K562 (cell line): ENCODE measurements around the gene IL17D. TPM values are rescaled to one million over a fixed set of nuclear protein-coding genes. Genes with fewer than 3 reads are reported as not detected.

Experiments used
- ATAC-seq: fragments of 200-7000 bp; cut with Tn5 transposase; 3 replicates; pipeline ENCODE4 v1.9.1; 2020; ENCODE audit warnings: moderate library complexity
- BruUV-seq: library from RNA; stranded (reverse); fragments of 400-500 nt; replicated peaks from 2 replicates; lab custom pipeline; 2021; lab: Mats Ljungman, UMichigan
- CTCF ChIA-PET: fragments of 300-600 bp; formaldehyde crosslinking; extraction: SDS; loops from one replicate; lab custom pipeline; 2021; ENCODE audit warnings: low intra/inter-chr PET ratio; lab: Yijun Ruan, JAX
- POLR2A ChIA-PET: fragments of 300-600, 350-650 bp; sonication (Branson Sonifier 250); formaldehyde crosslinking; extraction: SDS; loops from one replicate; lab custom pipeline; 2021; ENCODE audit warnings: antibody characterized with exemption, inconsistent platforms; lab: Yijun Ruan, JAX
- DNase-seq, 4 experiments: peaks; one replicate each; pipeline versions ENCODE4 v3.0.0 to v3.0.0-alpha.2; 2011 to 2018; ENCODE audit warnings: low spot score in 3 of 4, mixed read lengths in 3 of 4; ENCODE audit errors: extremely low read depth in 1 of 4
- FAIRE-seq: peaks from 2 replicates; lab custom pipeline; 2011; peaks lifted over from hg19 to GRCh38; lab: Jason Lieb, UNC
- H2AFZ ChIP-seq: 2 replicates; pipeline ENCODE4 v1.6.0; 2011; ENCODE audit warnings: low read depth, low read length, control low read depth, inconsistent platforms
- H3K27ac ChIP-seq: fragments of 200-600 bp; 3 replicates; pipeline ENCODE4 v1.8.0; 2011; ENCODE audit warnings: low read depth, mild to moderate bottlenecking, control low read depth, inconsistent platforms, low read length, moderate library complexity, mixed read lengths; ENCODE audit errors: extremely low read depth
- H3K27me3 ChIP-seq, 2 experiments: fragments of 300-600 bp in 1 of 2; 2 replicates in 1 of 2; 3 replicates in 1 of 2; pipeline versions ENCODE4 v1.6.0 to v1.8.0; 2011; ENCODE audit warnings: inconsistent platforms in 2 of 2, low read length in 2 of 2, mild to moderate bottlenecking in 1 of 2, mixed read lengths in 1 of 2, moderate library complexity in 1 of 2; ENCODE audit not compliant: control insufficient read depth in 2 of 2, insufficient read depth in 2 of 2
- H3K36me3 ChIP-seq: fragments of 300-600 bp; 3 replicates; pipeline ENCODE4 v1.8.0; 2011; ENCODE audit warnings: mild to moderate bottlenecking, low read length, inconsistent platforms; ENCODE audit not compliant: control insufficient read depth, insufficient read depth
- H3K4me1 ChIP-seq, 2 experiments: fragments of 200-600 bp in 1 of 2; replicated peaks in 1 of 2; 2 replicates in 1 of 2; 3 replicates in 1 of 2; pipeline versions ENCODE4 v1.5.1 to v1.8.0; 2011; ENCODE audit warnings: inconsistent platforms in 2 of 2, low read length in 2 of 2, mild to moderate bottlenecking in 1 of 2, mixed read lengths in 1 of 2, moderate library complexity in 1 of 2; ENCODE audit not compliant: control insufficient read depth in 2 of 2, insufficient read depth in 2 of 2
- H3K4me2 ChIP-seq: 2 replicates; pipeline ENCODE4 v1.6.1; 2011; ENCODE audit warnings: low read length, control low read depth, inconsistent platforms, mixed read lengths; ENCODE audit not compliant: insufficient read depth
- H3K4me3 ChIP-seq: fragments of 200-600 bp; sonication (generic), shearing (Covaris generic); 2 replicates; pipeline ENCODE4 v1.5.1; 2016; ENCODE audit warnings: control low read depth, inconsistent platforms
- H3K79me2 ChIP-seq: fragments of 200-600 bp; 3 replicates; pipeline ENCODE4 v1.8.0; 2011; ENCODE audit warnings: low read length, inconsistent platforms; ENCODE audit not compliant: control insufficient read depth, insufficient read depth
- H3K9ac ChIP-seq, 2 experiments: 2 replicates each; pipeline versions ENCODE4 v1.6.0 to v1.6.1; 2011; ENCODE audit warnings: low read depth in 2 of 2, low read length in 2 of 2, control low read depth in 1 of 2, inconsistent platforms in 1 of 2, mild to moderate bottlenecking in 1 of 2, mixed read lengths in 1 of 2; ENCODE audit not compliant: insufficient read depth in 1 of 2
- H3K9me1 ChIP-seq: one replicate; pipeline ENCODE4 v1.6.0; 2011; ENCODE audit warnings: inconsistent platforms, mild to moderate bottlenecking, low read length, moderate library complexity; ENCODE audit not compliant: control insufficient read depth, insufficient read depth
- H3K9me3 ChIP-seq: replicated peaks from 2 replicates; pipeline ENCODE4 v1.5.1; 2011; ENCODE audit warnings: low read depth, low read length, inconsistent platforms; ENCODE audit not compliant: control insufficient read depth, insufficient read depth
- H4K20me1 ChIP-seq: replicated peaks from 2 replicates; pipeline ENCODE4 v1.6.1; 2011; ENCODE audit warnings: low read length, inconsistent platforms, mixed read lengths; ENCODE audit not compliant: control insufficient read depth, insufficient read depth
- CTBP1 ChIP-seq: fragments of 450-650 bp; IDR thresholded peaks from 2 replicates; pipeline ENCODE4 v1.6.1; 2016; ENCODE audit warnings: borderline replicate concordance
- CXXC5 ChIP-seq: fragments of 250-450 bp; sonication (Bioruptor Pico); IDR thresholded peaks from 2 replicates; pipeline ENCODE4 v1.8.0; 2022; ENCODE audit warnings: inconsistent platforms, mild to moderate bottlenecking, moderate library complexity
- NBN ChIP-seq: fragments of 450-650 bp; IDR thresholded peaks from 2 replicates; pipeline ENCODE4 v1.6.1; 2016; ENCODE audit warnings: low read depth, mild to moderate bottlenecking
- NRF1 ChIP-seq, 2 experiments: fragments of 450-650 bp; IDR thresholded peaks in 1 of 2; conservative IDR thresholded peaks in 1 of 2; 2 replicates each; pipeline ENCODE4 v1.6.1; 2014; ENCODE audit warnings: mild to moderate bottlenecking in 2 of 2
- SRSF9 ChIP-seq: fragments of 200-400 bp; formaldehyde crosslinking; IDR thresholded peaks from 2 replicates; pipeline ENCODE4 v1.6.1; 2017; ENCODE audit warnings: low read depth, low read length, borderline replicate concordance
- TRIM24 ChIP-seq, 2 experiments: fragments of 450-650 bp; IDR thresholded peaks; 2 replicates each; pipeline ENCODE4 v1.6.1; 2016
- ZNF561 ChIP-seq: fragments of 450-650 bp; formaldehyde crosslinking; conservative IDR thresholded peaks from 2 replicates; pipeline ENCODE4 v1.4.0; 2020; ENCODE audit warnings: mild to moderate bottlenecking, moderate library complexity
- WGBS: fragments of 100-300 bp; shearing (Covaris generic); methylation state at CpG from one replicate; pipeline ENCODE4 v1.1.6; 2016; ENCODE audit warnings: low coverage, mixed read lengths; ENCODE audit not compliant: insufficient coverage; ENCODE audit errors: missing lambda C conversion rate; 5-methylcytosine and 5-hydroxymethylcytosine counted together
- in situ Hi-C: fragments of 300-500 bp; cut with MboI; formaldehyde crosslinking; loops from 4 replicates; pipeline ENCODE4 v1.15.0; 2018; ENCODE audit warnings: inconsistent platforms, mixed read lengths
- intact Hi-C: fragments of 100-400 bp; cut with micrococcal nuclease; formaldehyde crosslinking; loops from 2 replicates; pipeline ENCODE4 v1.14.2; 2022
- polyA plus RNA-seq, 8 experiments: library from polyadenylated mRNA; depleted of rRNA in 4 of 8; stranded (reverse) in 5 of 8; unstranded in 3 of 8; fragments of >200 nt; fragmentation: Nextera tagmentation in 2 of 8; fragmentation: Illumina TruSeq in 1 of 8; extraction: Ambion mirVana in 2 of 8; extraction: Trizol in 1 of 8; gene quantifications; 2 replicates each; pipeline versions ENCODE4 v1.2.1 to v1.2.3, GENCODE V29; 2011 to 2014; ENCODE audit warnings: inconsistent platforms in 1 of 8, missing spikeins in 1 of 8
- total RNA-seq, 7 experiments: library from RNA; depleted of rRNA in 6 of 7; stranded (reverse); fragments of >200 nt in 6 of 7; fragmentation: Illumina TruSeq in 2 of 7; extraction: Trizol in 2 of 7; gene quantifications; 2 replicates each; pipeline versions ENCODE4 v1.2.1 to v1.2.3, GENCODE V29; 2011 to 2021; ENCODE audit warnings: low replicate concordance in 1 of 7
- TF ChIP-seq, protein P1 (sequence below), 2 experiments: fragments of 150-350 bp in 1 of 2; IDR thresholded peaks; 2 replicates each; pipeline ENCODE4 v1.6.1; 2012 to 2016; ENCODE audit warnings: low read depth in 2 of 2, low read length in 2 of 2, mild to moderate bottlenecking in 1 of 2, moderate library complexity in 1 of 2
- TF ChIP-seq, protein P2 (sequence below), 2 experiments: fragments of 450-650 bp; formaldehyde crosslinking in 1 of 2; IDR thresholded peaks; 2 replicates each; pipeline versions ENCODE4 v1.4.0 to v1.6.1; 2014 to 2020; ENCODE audit warnings: mild to moderate bottlenecking in 2 of 2, borderline replicate concordance in 1 of 2, low read depth in 1 of 2

Gene IL17D
- total and polyA plus RNA-seq, 9 of the 15 experiments (the other 6 are each of a cell fraction or from before 2014, with no cell fraction given) = 0.04 to 0.55 (median 0.13) TPM; not detected in 4

DNA sequence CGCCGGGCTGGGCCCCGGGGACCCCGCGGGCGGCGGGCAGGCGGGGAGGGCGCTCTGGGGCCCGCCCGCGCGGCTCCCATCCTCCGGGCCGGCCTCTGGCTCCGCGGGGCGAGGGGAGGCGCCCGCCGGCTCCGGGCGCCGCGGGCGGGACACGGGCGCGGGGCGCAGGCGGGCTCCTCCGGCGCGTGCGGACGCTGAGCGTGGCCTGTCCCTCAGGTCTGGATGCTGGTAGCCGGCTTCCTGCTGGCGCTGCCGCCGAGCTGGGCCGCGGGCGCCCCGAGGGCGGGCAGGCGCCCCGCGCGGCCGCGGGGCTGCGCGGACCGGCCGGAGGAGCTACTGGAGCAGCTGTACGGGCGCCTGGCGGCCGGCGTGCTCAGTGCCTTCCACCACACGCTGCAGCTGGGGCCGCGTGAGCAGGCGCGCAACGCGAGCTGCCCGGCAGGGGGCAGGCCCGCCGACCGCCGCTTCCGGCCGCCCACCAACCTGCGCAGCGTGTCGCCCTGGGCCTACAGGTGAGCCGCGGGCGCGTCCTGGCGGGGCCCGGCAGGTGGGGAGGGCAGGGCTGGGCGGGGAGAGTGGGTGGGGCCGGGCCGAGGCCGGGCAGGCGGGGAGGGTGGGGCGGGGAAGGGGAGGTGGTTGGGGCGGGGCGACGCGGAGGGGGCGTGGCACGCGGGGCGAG is 420 bp downstream of the IL17D start:
- H3K9ac ChIP-seq = peak overlapping the region in 1 of 2 experiments; percentile 87; a peak in 2 of 4 replicates
- ATAC-seq (peak; percentile 95), DNase-seq (peak; percentile 71 to 91 (median 88)), FAIRE-seq (no peak)
- in situ Hi-C loops = no loop called here
- H3K27me3 ChIP-seq = peaks cover 17 to 21% of the 10 kb centered on the region in 2 experiments; a peak in 4 of 5 replicates
- peaks cover 4 to 11% of the 10 kb centered on the region in 2 experiments; a peak in 3 of 5 replicates for H3K4me1 ChIP-seq
- H3K79me2 ChIP-seq = no peaks in the 10 kb centered on the region
- intact Hi-C loops = no loop called here
- no peak overlapping the region for H3K27ac ChIP-seq
- H3K9me3 ChIP-seq = no peaks in the 10 kb centered on the region
- ChIA-PET CTCF (interaction anchor here (0.6 kb wide), 1 partner anchor 195 kb away, joined by 6 read pairs; no protein-coding TSS in a partner anchor), POLR2A (interaction anchor here (0.6 to 1.0 kb wide), 2 partner anchors 10 to 32 kb away, joined by 4 to 6 read pairs; no protein-coding TSS in a partner anchor)
- peak overlapping the region; percentile 41; the same call in 1 of the 2 replicates for H3K4me2 ChIP-seq
- no peaks in the 10 kb centered on the region for H3K36me3 ChIP-seq
- peak overlapping the region; percentile 40 for H3K4me3 ChIP-seq
- WGBS = 0% methylated on average over 10 of the region's 98 CpGs
- BruUV-seq = no TSS peak
- no peak overlapping the region for H2AFZ ChIP-seq
- no peaks in the 10 kb centered on the region for H3K9me1 ChIP-seq
- H4K20me1 ChIP-seq = no peaks in the 10 kb centered on the region
- TF ChIP-seq, protein P1, sequence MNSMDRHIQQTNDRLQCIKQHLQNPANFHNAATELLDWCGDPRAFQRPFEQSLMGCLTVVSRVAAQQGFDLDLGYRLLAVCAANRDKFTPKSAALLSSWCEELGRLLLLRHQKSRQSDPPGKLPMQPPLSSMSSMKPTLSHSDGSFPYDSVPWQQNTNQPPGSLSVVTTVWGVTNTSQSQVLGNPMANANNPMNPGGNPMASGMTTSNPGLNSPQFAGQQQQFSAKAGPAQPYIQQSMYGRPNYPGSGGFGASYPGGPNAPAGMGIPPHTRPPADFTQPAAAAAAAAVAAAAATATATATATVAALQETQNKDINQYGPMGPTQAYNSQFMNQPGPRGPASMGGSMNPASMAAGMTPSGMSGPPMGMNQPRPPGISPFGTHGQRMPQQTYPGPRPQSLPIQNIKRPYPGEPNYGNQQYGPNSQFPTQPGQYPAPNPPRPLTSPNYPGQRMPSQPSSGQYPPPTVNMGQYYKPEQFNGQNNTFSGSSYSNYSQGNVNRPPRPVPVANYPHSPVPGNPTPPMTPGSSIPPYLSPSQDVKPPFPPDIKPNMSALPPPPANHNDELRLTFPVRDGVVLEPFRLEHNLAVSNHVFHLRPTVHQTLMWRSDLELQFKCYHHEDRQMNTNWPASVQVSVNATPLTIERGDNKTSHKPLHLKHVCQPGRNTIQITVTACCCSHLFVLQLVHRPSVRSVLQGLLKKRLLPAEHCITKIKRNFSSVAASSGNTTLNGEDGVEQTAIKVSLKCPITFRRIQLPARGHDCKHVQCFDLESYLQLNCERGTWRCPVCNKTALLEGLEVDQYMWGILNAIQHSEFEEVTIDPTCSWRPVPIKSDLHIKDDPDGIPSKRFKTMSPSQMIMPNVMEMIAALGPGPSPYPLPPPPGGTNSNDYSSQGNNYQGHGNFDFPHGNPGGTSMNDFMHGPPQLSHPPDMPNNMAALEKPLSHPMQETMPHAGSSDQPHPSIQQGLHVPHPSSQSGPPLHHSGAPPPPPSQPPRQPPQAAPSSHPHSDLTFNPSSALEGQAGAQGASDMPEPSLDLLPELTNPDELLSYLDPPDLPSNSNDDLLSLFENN (IDR thresholded peaks at IDR 0.05; ENCODE audit: low read depth in 2 of 2, low read length in 2 of 2) = no peak
- TF ChIP-seq TRIM24 (IDR thresholded peaks at IDR 0.05) = no peak
- TF ChIP-seq NBN = no peak
- peak; percentile 84 for TF ChIP-seq CTBP1
- TF ChIP-seq, protein P2, sequence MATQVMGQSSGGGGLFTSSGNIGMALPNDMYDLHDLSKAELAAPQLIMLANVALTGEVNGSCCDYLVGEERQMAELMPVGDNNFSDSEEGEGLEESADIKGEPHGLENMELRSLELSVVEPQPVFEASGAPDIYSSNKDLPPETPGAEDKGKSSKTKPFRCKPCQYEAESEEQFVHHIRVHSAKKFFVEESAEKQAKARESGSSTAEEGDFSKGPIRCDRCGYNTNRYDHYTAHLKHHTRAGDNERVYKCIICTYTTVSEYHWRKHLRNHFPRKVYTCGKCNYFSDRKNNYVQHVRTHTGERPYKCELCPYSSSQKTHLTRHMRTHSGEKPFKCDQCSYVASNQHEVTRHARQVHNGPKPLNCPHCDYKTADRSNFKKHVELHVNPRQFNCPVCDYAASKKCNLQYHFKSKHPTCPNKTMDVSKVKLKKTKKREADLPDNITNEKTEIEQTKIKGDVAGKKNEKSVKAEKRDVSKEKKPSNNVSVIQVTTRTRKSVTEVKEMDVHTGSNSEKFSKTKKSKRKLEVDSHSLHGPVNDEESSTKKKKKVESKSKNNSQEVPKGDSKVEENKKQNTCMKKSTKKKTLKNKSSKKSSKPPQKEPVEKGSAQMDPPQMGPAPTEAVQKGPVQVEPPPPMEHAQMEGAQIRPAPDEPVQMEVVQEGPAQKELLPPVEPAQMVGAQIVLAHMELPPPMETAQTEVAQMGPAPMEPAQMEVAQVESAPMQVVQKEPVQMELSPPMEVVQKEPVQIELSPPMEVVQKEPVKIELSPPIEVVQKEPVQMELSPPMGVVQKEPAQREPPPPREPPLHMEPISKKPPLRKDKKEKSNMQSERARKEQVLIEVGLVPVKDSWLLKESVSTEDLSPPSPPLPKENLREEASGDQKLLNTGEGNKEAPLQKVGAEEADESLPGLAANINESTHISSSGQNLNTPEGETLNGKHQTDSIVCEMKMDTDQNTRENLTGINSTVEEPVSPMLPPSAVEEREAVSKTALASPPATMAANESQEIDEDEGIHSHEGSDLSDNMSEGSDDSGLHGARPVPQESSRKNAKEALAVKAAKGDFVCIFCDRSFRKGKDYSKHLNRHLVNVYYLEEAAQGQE (IDR thresholded peaks at IDR 0.05; ENCODE audit: borderline replicate concordance) = 0 out of 2 replicates have a peak, but pooled peaks have one; percentile 6
- TF ChIP-seq, protein P2 (CRISPR knock-in tag; IDR thresholded peaks at IDR 0.05; ENCODE audit: low read depth) = no peak
- peak in 1 of 2 experiments; percentile 41; a peak in 2 of 4 replicates for TF ChIP-seq NRF1 (conservative IDR thresholded peaks at IDR 0.05 in 1 of 2, IDR thresholded peaks at IDR 0.05 in 1 of 2)
- TF ChIP-seq CXXC5 (CRISPR knock-in tag) = peak; percentile 62
- TF ChIP-seq ZNF561 = no peak
- no peak for TF ChIP-seq SRSF9
